Measurements from ENCODE around the gene KIF26B. TPM values are rescaled to one million over a fixed set of nuclear protein-coding genes. Genes with fewer than 3 reads are reported as not detected.

The KIF26B gene
- total RNA-seq, 2 donors from 2014 or later: 0.78 to 4.6 TPM

DNA sequence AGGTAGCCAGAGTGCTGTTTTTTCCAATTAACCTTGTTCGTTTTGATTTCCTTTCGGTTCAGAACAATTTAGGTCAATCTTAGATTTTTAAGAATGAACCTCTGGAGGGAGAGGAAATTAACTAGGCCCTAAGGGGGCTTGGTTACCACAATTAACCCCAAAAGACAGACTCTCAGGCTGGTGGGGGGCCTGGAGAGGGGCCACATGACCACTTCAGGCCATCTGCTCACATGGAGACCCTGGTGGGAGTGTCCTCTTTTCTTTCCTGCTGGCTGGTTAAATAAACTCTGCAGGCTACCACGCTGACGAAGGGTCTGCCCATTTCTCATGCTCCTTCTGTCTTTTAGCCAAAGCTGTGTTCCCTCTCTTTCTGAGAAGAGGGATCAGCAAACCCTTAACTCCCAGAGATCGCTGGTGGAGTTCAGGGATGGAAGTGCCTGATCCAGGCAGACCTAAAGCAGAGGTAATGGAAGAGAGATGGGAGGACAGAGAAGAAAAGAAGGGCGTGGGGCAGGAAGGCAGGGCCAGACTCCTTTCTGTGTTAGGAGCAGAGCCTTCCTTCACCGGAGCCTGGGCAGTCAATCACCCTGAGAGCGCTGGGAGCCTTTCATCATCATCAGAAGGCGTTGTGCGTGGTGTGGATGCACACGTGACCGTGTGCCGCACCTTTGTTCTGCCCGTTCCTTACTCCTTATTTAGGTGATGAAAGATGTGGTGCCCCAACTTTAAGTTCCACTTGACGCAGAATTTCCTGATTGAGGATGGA is 58.5 kb downstream of the KIF26B start:
- Histone ChIP-seq H3K27ac (no peak overlapping the region), H3K27me3 (no peaks in the 10 kb centered on the region), H3K36me3 (replicated peaks in 1 of 2; ENCODE audit: insufficient read depth in 1 of 2, low read depth in 2 of 2) (no peaks in the 10 kb centered on the region), H3K9me3 (no peaks in the 10 kb centered on the region), H3K4me1 (no peaks in the 10 kb centered on the region), H3K4me3 (no peak overlapping the region)
- DNase-seq (no peak), ATAC-seq (no peak)
- intact Hi-C loops (cut with DNase I): no loop called here
- 73 to 79% methylated on average over 15 of the region's 15 CpGs for WGBS, 2 donors
- TF ChIP-seq, protein P1, sequence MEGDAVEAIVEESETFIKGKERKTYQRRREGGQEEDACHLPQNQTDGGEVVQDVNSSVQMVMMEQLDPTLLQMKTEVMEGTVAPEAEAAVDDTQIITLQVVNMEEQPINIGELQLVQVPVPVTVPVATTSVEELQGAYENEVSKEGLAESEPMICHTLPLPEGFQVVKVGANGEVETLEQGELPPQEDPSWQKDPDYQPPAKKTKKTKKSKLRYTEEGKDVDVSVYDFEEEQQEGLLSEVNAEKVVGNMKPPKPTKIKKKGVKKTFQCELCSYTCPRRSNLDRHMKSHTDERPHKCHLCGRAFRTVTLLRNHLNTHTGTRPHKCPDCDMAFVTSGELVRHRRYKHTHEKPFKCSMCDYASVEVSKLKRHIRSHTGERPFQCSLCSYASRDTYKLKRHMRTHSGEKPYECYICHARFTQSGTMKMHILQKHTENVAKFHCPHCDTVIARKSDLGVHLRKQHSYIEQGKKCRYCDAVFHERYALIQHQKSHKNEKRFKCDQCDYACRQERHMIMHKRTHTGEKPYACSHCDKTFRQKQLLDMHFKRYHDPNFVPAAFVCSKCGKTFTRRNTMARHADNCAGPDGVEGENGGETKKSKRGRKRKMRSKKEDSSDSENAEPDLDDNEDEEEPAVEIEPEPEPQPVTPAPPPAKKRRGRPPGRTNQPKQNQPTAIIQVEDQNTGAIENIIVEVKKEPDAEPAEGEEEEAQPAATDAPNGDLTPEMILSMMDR (IDR thresholded peaks at IDR 0.05): no peak
- TF ChIP-seq POLR2A (IDR thresholded peaks at IDR 0.05): no peak

DNA sequence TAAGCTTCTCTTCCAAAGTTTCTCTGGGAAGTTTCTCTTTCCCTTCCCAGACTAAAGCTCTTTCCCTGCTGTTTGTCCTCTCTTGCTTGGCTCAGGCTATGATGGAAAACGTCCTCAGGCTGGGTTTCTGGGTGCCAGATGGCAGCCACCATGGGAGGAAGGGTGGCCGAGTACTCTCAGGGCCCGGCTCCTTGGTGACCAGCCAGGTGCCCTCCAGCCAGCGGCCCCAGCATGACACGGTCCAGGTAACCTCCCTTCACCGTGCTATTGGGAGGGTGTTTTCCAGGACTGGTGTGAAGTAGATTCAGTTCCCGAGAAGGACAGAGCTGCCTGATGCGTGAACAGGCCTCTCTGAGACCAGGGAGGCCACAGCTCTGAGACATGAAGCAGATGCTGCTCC is 60.3 kb downstream of the KIF26B start:
- ATAC-seq (no peak), DNase-seq (no peak)
- intact Hi-C loops (cut with DNase I): no loop called here
- WGBS, 2 donors: 68 to 82% methylated on average over 5 to 8 of the region's 8 CpGs
- no peaks in the 10 kb centered on the region for H3K27me3 ChIP-seq
- H3K9me3 ChIP-seq: no peaks in the 10 kb centered on the region
- H3K4me3 ChIP-seq: no peak overlapping the region
- H3K36me3 ChIP-seq (replicated peaks in 1 of 2; ENCODE audit: insufficient read depth in 1 of 2, low read depth in 2 of 2): no peaks in the 10 kb centered on the region
- TF ChIP-seq, protein P1 (IDR thresholded peaks at IDR 0.05): no peak
- TF ChIP-seq POLR2A (IDR thresholded peaks at IDR 0.05): no peak
- H3K27ac ChIP-seq: no peak overlapping the region
- H3K4me1 ChIP-seq: no peaks in the 10 kb centered on the region

DNA sequence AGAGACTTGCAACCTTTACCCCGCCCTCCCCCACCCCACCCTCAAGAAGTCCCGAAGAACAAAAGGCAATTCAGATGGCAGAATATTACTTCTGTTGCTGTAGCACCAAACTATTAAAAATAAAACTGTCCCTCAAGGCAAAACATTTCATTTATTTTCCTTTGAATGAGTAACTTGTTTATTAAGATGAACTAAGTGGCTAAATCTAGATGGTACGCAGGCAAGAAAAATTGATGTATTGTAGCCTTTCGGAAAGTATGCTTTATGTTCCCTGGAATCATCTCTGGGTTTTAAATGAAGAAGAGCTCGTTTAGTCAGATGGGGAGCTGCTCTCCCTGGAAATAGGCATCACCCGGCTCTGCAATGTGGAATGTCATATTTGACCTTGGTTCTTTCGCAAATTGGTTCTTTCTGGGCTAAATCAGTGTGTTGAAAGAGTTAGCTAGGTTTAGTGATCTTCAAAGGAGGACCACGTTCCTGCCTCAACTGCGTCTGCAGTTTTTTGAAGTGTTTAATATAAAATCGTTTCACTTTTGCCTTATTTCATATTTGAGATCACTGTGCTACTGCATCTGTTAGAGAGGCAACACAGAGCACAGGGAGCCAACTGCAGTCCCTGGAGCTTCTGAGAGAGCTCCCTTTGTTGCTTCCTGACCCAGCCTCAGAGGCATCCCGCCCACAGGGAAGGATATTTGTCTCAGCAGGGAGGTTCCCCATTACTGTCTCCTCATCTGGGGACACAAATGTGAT is 61.8 kb downstream of the KIF26B start:
- Histone ChIP-seq H3K27ac (no peak overlapping the region), H3K27me3 (no peaks in the 10 kb centered on the region), H3K36me3 (replicated peaks in 1 of 2; ENCODE audit: insufficient read depth in 1 of 2, low read depth in 2 of 2) (no peaks in the 10 kb centered on the region), H3K4me1 (no peaks in the 10 kb centered on the region), H3K4me3 (no peak overlapping the region), H3K9me3 (no peaks in the 10 kb centered on the region)
- WGBS, 2 donors: 45% methylated on average over 11 of the region's 11 CpGs
- intact Hi-C loops (cut with DNase I): no loop called here
- ATAC-seq (no peak), DNase-seq (no peak)
- TF ChIP-seq, protein P1 (IDR thresholded peaks at IDR 0.05): no peak
- TF ChIP-seq POLR2A (IDR thresholded peaks at IDR 0.05): no peak

DNA sequence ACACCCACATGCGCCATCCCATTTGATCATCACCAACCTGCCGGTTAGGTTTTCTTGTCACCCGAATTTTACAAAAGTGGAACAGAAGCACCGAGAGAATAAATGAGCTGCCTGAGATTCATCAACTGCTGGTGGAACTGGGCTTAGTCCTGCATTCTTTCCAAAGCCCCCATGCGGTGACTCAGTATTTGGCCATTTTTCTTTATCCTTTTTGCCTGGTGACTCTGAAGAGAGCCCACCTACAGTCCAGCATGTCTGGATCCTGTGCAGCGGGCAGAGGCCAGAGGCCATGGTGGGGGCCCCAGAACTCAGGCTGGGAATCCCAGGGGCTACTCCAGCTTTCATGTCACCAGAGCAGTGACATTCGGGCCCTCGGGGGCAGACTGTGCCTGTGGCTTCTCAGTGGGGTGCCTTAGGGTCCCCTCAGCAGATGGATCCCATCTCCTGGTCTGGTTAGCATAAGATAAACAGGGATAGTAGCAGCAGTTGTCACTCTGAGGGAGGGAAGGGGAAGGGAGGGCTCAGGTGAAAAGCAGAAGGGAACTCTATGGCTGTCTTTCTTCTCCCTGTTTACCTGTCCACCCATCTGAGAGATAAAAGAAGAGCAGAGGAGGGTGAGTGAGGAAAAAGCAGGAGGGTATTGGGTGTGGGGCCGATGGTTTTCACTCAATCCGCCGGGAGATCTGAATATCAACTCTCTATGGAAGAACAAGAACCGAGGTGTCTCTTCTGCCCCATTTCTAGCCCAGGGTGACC is 63.2 kb downstream of the KIF26B start:
- 73 to 74% methylated on average over 12 of the region's 12 CpGs for WGBS, 2 donors
- Histone ChIP-seq H3K36me3 (replicated peaks in 1 of 2; ENCODE audit: insufficient read depth in 1 of 2, low read depth in 2 of 2) (no peaks in the 10 kb centered on the region), H3K4me1 (no peaks in the 10 kb centered on the region), H3K9me3 (no peaks in the 10 kb centered on the region), H3K4me3 (no peak overlapping the region), H3K27ac (no peak overlapping the region), H3K27me3 (no peaks in the 10 kb centered on the region)
- TF ChIP-seq POLR2A (IDR thresholded peaks at IDR 0.05): no peak
- intact Hi-C loops (cut with DNase I): no loop called here
- no peak for ATAC-seq
- no peak for DNase-seq

DNA sequence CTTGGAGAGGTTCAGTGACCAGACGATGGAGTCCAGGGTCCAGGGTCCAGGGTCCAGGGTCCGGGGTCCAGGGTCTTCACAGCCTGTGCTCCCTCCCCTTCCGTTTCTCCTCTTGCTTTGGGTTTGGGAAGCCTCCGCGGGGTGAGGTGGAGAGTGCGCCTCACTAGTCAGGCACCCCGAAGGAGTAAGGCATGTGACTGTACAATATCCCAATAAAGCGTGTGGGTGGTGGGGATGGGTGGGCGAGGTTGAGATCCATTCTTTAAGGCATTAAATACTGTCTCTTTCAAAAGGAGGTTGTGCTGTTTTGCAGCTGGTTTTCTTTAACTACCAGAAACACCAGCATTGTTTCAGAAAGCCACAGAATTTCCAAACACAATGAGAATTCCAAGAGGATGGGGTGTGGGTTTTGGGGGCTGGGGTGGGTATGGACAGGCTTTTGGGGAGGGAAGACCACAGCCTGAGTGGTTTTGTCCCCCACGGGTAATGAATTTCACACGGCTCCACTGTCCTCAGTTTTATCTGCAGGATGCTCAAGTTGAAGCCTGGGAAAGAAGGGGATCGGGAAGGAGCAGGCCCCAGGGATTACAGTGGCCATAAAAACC is 65.7 kb downstream of the KIF26B start:
- Histone ChIP-seq H3K4me1 (no peaks in the 10 kb centered on the region), H3K4me3 (no peak overlapping the region), H3K36me3 (replicated peaks in 1 of 2; ENCODE audit: insufficient read depth in 1 of 2, low read depth in 2 of 2) (no peaks in the 10 kb centered on the region), H3K27ac (no peak overlapping the region), H3K27me3 (no peaks in the 10 kb centered on the region), H3K9me3 (no peaks in the 10 kb centered on the region)
- TF ChIP-seq, protein P1 (IDR thresholded peaks at IDR 0.05): no peak
- no peak for TF ChIP-seq POLR2A (IDR thresholded peaks at IDR 0.05)
- WGBS, 2 donors: 61% methylated on average over 6 to 10 of the region's 12 CpGs
- ATAC-seq (no peak), DNase-seq (no peak)
- intact Hi-C loops (cut with DNase I): no loop called here

Measured in body of pancreas (tissue), 4 donors.